SU-DHL-6 (cell line): ENCODE data around the gene NCKAP5.

Experiments used
- CTCF ChIP-seq: fragments of 200-600 bp; sonication (generic); IDR thresholded peaks from one replicate; pipeline ENCODE4 v1.5.1; 2017; ENCODE audit warnings: antibody characterized with exemption, mild to moderate bottlenecking, low read length, moderate library complexity; ENCODE audit not compliant: insufficient read depth, poor library complexity, severe bottlenecking
- EZH2phosphoT487 ChIP-seq: fragments of 200-600 bp; sonication (generic), shearing (Covaris generic); conservative IDR thresholded peaks from 2 replicates; pipeline ENCODE4 v1.6.1; 2018; ENCODE audit warnings: mild to moderate bottlenecking, antibody characterized with exemption, low read length, moderate library complexity, mixed read lengths

GRCh38 chr2:132760405-132760804, 807.9 kb downstream of the NCKAP5 start:
- TF ChIP-seq CTCF (no peak), EZH2phosphoT487 (no peak)
